Colon (tissue), 2 donors: ENCODE measurements around the gene ASB16.

Source experiments
- FAIRE-seq: peaks from 2 replicates; lab custom pipeline; 2012; peaks lifted over from hg19 to GRCh38; lab: Jason Lieb, UNC
- donor health status: control.
- donor health status: control.

The ASB16 gene

DNA sequence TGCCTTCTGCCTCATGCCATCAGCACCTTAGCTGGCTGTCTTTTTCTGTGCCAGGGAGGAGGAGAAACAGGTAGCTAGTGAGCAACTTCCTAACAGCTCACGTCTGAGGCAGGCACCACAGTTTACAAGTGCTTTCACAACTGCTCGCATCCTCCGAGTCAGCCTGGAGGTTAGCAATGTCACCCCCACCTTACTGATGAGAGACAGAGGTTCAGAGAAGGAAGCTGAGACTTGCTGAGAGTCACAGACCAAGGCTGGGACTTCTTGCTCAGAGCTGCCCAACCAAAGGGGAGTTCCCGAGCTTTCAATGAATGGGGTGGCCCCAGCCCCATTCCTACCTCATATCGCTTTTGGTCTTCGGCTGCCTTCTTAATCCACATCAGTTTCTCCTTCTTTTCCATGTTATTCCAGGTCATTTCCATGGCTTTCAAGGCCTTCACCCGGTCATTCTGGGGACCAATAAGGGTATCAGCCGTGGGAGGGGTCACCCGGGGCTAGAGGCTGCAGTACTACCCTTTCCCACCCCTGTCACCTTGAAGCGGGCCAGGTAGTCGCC lies 39.4 kb downstream of the ASB16 start:
- no peak for FAIRE-seq

GRCh38 chr17:44210342-44211192 lies 40.1 kb downstream of the ASB16 start:
- FAIRE-seq: no peak

DNA sequence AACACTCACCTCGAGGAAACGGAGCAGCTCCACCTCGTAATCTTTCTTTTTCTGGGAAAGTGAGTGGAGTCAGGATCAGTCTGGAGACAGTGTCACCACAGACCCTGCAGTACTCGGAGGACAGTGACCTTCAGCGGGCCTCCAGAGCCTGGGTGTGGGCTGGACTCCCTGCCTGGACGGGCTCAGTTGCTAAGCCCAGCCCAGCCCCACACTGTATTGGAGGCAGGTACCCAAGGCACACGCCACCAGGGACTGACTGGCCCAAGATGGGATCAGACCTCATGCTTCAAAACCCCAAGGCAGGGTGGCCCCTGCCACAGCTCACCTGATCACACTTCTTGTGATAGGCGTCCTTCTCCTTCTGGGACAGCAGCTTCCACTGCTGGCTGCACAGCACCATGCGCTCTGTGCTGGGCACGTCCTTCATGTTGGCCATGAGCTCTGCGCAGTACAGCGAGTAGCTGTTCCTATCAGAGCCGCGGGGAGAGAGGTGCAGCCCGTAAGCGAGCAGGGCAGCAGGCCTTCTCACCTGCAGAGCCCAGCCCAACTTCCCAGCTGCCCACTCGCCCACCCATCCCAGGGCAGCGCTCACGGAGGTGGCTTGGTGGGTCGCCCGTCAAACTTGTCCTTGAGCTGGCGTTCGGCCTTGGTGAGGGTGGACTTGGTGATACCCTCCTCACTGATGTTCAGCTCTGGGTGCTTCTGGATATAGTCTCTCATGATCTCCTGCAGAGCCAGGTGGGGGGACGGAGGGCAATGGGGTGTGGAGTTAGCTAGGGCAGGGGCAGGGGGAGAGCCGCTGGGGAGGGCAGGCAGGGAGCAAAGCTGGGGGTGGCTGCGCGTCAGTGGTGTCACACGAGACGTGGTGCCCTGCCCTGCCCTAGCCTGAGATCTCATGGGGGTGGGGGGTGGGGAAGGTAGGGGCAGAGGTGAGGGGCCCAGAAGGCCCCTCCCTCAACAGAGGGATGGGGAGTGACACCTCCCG lies 41.1 kb downstream of the ASB16 start:
- FAIRE-seq: no peak

- no peak for FAIRE-seq
Observed at GRCh38 chr17:44212507-44213402, 42.3 kb downstream of the ASB16 start.

GRCh38 chr17:44213403-44214229 lies 43.1 kb downstream of the ASB16 start:
- FAIRE-seq: no peak

DNA sequence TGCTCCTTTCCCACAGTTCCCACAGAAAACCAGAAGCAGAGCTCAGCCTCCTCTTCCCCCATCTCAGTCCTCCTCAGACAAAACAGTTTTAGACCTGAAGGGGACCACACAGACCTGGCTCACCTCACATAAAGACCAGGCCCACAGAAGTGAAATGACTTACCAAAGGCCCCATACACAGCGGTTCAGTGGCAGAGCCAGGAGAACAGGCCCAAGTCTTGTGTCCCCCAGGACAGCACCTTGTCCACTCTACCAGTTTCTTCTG lies 43.7 kb downstream of the ASB16 start:
- no peak for FAIRE-seq

DNA sequence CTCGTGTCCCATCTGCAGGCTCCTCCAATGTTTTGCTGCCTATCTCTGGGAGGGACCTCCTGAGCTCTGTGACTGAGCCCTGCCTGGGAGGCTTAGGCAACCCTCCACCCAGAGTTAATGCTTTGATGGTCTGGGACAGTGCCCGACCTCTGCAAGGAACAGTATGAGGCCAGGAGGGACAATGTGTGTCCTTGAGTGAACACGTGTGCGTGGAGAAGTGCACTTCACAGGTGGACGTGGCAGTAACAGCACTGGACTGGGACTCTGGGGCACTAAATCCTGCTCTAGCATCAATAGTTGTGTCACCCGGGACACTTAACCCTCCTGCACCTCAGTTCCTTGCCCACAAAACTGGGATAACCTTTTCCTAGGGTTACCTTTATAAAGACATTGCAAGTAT lies 44.4 kb downstream of the ASB16 start:
- FAIRE-seq: no peak

DNA sequence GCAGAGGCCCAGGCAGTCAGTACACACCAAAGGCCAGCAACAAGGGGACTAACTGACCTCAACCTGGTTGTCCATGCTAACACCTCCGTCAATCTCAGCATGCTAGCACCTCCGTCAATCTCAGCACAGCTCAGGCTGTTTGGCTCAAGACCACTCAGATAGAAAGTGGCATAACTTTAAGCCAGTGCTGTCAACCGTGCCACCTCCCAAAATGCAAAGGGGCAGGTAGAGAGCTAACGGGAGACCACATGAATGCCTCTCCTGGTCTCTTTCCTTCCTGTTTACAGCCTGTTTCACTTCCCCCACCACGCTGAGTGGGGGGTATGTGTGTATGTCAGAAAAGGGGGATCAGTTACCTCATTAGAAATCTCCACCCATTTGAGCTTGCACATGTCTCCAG lies 45.7 kb downstream of the ASB16 start:
- FAIRE-seq: no peak

- FAIRE-seq: no peak
Observed at GRCh38 chr17:44216694-44217093, 46.2 kb downstream of the ASB16 start.

GRCh38 chr17:44217738-44218343 lies 47.3 kb downstream of the ASB16 start:
- FAIRE-seq: no peak

DNA sequence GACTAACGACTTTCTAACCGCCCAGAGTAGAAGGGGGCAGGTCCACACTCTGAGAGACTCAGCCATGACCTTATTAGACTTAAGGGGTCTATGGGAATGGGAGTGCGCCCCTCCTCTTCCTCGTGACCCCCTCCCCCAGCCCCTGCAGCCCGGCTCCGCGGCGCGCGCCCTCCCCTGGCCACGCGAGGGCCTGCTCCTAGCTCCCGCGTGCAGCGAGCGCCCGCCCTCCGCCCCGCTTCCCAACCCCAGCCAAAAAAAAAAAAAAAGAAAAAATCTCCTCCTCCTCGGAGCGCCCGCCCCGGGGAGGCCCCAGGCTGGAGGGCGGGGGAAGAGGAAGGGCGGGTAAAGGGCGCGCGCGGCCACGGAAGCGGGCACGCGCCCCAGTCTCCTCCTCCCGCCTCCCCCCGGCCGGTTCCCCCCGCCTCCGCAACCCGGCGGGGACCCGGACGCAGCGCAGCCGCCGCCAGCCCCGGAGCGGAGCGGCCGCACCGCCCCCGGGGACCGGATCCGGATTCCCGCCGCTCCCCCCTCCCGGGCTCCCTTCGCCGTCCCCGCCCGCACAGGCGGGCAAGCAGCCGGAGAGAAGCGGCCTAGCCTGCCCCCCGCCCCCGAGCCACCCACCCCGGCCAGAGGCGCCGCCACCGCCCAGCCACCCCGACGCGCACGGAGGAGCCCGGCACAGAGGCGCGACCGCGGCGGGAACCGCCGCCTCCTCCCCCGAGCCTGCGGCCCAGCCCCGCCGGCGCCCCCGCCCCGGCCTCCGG lies 48.0 kb downstream of the ASB16 start:
- no peak for FAIRE-seq

- FAIRE-seq: no peak
Observed at GRCh38 chr17:44219108-44219615, 48.7 kb downstream of the ASB16 start.

GRCh38 chr17:44219616-44220212 lies 49.2 kb downstream of the ASB16 start, which contains the start of gene UBTF:
TSS of gene UBTF (minus strand) at chr17:44219675. CDS start at chr17:44218229, 1,446 bp downstream.
- no peak for FAIRE-seq

DNA sequence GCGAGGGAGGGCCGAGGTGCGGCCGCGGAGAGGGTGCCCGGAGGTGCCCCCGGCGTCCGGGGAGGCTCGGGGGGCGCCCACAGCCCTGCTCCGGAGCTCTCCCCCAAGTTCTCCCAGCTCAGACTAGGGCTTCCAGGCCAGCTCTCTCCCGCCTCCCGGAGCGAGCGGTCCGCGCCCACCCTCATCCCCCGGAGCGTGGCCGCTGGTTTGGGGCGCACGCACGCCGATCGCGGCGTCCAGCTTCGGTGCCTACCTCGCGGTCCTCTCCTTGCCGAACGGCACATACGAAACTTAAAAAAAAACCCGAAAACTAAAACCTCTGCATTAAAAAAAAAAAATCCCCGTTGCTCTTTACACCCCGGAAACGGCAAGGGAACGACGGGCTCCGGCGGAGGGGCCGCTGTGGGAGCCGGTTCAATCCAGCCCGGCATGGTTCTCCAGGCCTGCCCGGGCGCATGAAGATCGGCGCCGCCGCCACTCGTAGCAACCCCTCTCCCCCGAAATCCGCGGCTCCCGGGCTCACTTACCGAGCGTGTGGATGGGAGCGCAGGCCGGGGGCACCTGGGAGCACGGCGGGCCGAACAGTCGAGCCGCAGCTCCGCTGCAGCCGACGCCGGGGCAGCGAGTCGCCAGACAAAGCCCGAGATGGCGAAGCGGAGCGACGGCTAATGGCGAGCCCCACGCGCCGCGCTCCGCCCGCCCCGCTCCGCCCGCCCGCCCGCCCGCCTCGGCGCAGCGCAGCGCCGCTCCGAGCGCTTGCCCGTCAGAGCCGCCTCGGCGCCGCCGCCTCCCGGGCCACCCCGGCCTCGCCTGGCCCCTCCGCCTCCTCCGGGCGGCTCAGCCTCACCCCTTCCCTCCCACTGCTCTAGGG lies 49.9 kb downstream of the ASB16 start:
- FAIRE-seq: no peak

- FAIRE-seq: no peak
Observed at GRCh38 chr17:44221084-44221861, 50.8 kb downstream of the ASB16 start.

GRCh38 chr17:44221862-44222111 lies 51.3 kb downstream of the ASB16 start:
- no peak for FAIRE-seq

DNA sequence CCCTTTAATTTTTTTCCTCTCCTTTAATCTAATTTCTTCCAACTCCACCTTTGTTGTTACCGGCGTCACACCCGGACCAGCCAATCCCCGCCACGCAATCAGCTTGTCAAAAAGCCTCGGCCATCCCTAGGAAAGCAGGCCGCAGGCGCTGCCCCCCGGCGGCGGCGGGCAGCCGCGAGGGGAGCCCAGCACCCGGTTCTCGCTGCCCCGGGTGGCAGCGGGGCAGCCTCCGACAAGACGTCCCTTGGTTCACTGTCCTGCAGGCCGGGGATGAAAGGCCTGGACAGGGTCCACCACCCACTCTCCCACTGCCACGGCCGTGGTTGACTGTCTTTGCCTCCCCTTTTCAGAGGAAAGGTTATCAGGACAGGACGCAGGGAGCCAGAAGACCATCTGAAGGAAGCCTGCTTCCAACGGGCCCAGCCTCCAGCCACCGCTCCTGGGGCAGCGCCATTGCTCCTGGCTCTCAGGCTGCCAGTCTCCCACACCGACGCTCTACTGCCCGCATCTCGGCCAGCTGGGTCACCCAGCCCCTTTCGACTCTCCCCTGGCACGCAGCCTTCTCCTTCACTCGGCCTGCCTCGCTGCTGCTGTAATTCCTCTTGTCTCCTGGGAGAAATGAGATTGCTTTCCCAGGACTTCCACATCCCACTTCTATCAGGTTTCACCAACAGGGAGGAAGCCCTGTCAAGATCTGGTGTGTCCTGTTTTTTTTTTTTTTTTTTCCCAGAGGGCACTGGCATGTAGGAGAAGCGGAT lies 51.8 kb downstream of the ASB16 start:
- no peak for FAIRE-seq
